Stimulated activated CD4-positive, alpha-beta T cell treated with anti-CD3 and anti-CD28 coated beads, Interleukin-15, amount 100 ng/mL, for 24 hours (primary cell): Measurements from ENCODE around the gene RBM48.
"Not testable (repeated sequence)": the region's sequence is repeated elsewhere in the genome, so short reads cannot be mapped to it uniquely, and the experiment has no call there.

ENCODE experiments used
- DNase-seq: peaks from one replicate; pipeline ENCODE4 v3.0.0-alpha.2; 2020

RBM48 gene

GRCh38 chr7:92528188-92528957 is at the start of gene RBM48, which contains the start of gene PEX1:
Gene RBM48 (plus strand): TSS chr7:92528795. CDS start chr7:92528814, 19 bp downstream.
Gene PEX1 (minus strand): TSS chr7:92528520. CDS start chr7:92528435, 85 bp downstream.
- peak; percentile 95 for DNase-seq

- not testable (repeated sequence) for DNase-seq
Observed at GRCh38 chr7:92479146-92479545, 49.4 kb upstream of the RBM48 start.

GRCh38 chr7:92483624-92484023 is 45.0 kb upstream of the RBM48 start:
- DNase-seq: not testable (repeated sequence)

DNA sequence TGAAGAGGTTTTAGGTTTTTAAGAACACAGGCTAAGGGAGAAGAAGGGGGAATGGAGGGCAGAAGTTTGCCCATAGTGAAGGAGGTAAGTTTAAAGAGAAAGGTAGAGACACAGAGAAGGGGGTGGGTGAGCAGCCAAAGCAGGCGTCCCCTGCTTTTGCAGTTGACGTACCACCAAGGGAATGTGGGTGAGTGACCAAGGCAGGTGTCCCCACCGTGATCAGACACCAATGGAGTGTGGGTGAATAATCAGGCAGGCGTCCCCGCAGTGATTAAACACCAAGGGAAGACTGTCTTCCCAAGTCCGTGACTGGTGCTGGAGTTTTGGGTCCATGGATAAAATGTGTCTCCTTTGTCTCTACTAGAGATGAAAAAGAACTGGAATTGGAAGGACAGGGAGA is 44.4 kb upstream of the RBM48 start:
- not testable (repeated sequence) for DNase-seq

DNA sequence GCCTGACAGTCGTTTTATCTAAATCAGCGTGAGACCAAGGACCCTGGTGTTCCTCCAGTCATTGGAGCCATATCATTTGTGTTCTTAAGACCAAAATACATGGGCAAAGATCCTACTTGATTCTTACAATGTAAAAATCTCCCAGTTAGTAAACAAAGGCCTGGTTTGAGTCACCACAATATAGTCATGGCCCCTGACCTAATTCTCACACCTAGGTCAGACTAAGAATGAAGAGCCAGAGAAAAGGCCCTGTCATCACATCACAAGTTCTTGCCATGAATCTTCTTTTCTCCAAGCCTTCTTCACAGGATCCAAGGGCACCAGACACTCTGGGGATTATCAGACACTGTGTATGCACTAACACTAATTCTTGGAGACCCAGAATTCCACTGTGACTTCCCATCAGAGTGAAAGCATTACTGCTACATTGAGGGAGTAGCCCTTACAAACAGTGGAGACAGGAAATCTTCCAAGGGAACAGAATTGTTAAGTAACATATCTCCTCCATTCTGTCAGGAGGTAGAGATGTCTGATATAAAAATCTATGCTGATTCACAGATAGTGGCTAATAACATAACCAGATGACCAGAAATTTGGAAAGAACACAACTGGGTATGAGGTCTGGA is 43.2 kb upstream of the RBM48 start:
- no peak for DNase-seq

DNA sequence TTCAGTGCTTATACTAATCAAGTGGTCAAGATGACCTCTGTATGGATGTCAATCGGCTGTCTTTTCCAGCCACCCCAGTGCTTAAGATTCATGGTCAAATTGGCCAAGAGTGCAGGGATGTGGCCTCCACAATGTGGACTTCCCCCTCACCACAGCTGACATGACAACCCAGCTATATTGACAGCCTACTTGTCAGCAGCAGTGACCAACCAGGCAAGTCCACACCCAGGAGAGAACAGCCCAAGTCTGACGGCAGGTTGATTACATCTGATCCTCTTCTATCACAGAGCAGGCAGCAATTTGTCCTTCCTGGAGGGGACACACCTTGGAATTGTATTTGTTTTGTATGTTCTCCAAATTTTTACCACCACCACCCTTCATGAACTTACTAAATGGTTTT is 42.6 kb upstream of the RBM48 start:
- no peak for DNase-seq

- no peak for DNase-seq
Observed at GRCh38 chr7:92487804-92488203, 40.8 kb upstream of the RBM48 start.

- no peak for DNase-seq
Observed at GRCh38 chr7:92489634-92490033, 39.0 kb upstream of the RBM48 start.

DNA sequence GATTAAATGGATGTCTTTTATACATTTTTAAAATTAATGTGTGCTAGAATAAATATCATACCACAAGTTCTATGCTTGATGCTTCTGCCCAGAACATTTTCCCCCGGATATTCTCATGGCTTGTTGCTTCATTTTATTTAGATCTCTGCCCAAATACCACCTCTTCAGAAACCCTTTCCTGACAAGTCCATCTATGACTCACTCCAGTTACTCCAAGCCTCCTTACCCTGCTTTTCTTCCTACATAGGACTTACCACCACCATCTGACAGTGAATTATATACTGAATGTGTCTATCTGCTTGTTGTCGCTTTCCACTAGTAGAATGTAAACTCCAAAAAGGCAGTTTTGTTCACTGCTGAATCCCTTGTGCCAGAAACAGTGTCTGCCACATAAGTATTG is 31.7 kb upstream of the RBM48 start:
- DNase-seq: no peak

- no peak for DNase-seq
Observed at GRCh38 chr7:92498557-92498956, 30.0 kb upstream of the RBM48 start.

- DNase-seq: no peak
Observed at GRCh38 chr7:92503767-92504166, 24.8 kb upstream of the RBM48 start.

- DNase-seq: no peak
Observed at GRCh38 chr7:92504563-92504962, 24.0 kb upstream of the RBM48 start.

DNA sequence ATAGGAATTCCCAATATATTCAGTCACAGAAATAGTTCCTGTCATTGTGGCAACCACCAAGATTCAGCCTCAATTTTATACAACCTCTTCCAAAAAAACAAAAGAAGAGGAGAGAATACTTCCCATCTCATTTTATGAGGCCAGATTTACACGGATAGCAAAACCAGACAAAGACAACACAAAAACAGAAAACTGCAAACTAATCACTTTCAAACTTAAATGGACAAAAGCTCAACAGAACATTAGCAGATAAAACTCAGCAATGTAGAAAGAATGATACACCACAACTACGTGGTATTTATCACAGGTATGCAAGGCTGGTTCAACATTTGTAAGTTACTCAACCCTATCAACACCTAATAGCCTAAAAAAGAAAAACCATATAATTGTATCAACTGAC is 22.2 kb upstream of the RBM48 start:
- no peak for DNase-seq

GRCh38 chr7:92508946-92509345 is 19.6 kb upstream of the RBM48 start:
- DNase-seq: no peak

- DNase-seq: no peak
Observed at GRCh38 chr7:92513167-92513902, 15.3 kb upstream of the RBM48 start.

GRCh38 chr7:92517631-92518030 is 11.0 kb upstream of the RBM48 start:
- no peak for DNase-seq

- no peak for DNase-seq
Observed at GRCh38 chr7:92520024-92520423, 8.6 kb upstream of the RBM48 start.

DNA sequence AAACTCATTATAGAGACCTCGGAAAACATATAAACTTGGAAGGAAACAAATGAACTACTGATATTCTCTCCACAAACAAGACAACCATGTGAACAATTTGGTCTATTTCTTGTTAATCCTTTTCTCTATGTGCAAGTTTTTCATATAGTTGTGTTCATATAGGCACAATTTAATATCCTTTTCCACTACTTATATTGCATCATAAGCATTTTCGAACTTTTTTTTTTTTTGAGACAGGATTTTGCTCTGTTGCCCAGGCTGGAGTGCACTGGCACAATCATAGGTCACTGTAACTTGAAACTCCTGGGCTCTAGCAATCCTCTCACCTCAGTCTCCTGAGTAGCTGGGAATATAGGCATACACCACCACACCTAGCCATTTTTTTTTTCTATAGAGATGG is 5.5 kb upstream of the RBM48 start:
- DNase-seq: no peak

DNA sequence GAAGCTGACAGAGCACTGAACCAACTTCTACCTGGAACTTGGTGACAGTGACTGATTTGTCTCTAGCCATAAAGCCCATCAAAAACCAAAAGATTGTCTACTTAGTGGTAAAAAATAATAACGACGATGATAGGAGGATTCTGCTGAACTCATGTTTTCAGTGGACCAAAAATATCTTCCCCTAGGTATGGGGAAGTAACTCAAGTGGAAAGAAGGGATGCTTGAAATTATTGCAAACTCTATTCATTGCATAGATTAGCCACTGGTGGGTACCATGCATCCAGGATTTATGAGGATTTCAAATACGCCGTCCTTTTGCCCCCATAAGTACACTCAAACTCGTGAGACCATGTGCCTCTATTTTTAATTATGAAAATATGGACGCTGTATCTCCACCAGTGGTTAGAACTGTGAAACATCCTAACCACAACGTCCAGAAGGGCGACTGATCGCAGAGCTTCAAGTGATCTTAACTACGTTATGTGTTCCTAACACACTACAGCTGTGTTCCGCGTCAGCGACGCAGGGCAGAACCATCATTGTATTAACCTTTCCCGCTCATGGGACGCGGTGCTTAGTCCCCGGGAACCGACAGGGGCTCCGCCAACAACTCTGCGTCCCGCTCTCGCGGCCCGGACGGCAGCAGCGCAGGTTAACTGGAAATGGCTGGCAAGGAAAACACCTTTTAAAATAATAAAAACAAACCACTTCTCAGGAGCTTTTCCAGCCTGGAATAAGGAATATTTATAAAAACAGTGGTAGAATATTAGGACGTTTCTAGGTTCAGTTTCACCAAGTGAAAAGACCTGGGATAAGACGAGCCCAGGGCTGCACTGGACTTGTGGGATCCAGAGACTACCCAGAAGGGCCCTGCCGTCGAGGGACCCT is 1.1 kb upstream of the RBM48 start:
- DNase-seq: peak; percentile 71

DNA sequence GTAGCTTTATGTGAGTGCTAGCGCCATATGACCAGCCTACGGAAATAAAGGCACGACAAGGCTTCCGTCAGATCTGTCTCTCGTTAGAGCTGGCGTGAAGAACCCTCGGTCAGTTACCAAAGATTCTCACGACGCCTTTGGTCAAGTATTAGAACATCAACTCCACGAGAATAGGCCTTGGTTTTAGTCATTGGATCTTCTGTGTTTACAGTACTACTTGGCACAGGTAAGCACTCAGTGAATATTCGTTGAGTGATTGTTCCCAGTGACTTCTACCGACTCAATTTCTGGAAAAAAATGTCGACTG is 316 bp downstream of the RBM48 start:
- DNase-seq: no peak

GRCh38 chr7:92534572-92534971 is 6.0 kb downstream of the RBM48 start:
- DNase-seq: no peak

- DNase-seq: not testable (repeated sequence)
Observed at GRCh38 chr7:92543542-92543941, 14.9 kb downstream of the RBM48 start.

GRCh38 chr7:92545116-92545515 is 16.5 kb downstream of the RBM48 start:
- DNase-seq: not testable (repeated sequence)
